ENCODE data around the gene SPAG6. TPM values are rescaled to one million over a fixed set of nuclear protein-coding genes. Genes with fewer than 3 reads are reported as not detected.
A peak's percentile ranks its signal among the peaks of the same experiment; 100 is the strongest.

Gene SPAG6
- polyA plus RNA-seq, 3 donors = 0.11 to 0.13 TPM; not detected in 1

- Histone ChIP-seq H3K4me2 (replicated peaks; ENCODE audit: extremely low read depth, low read length, poor library complexity, severe bottlenecking) (no peak overlapping the region), H4K20me1 (ENCODE audit: insufficient read depth, low read length) (no peaks in the 10 kb centered on the region), H3K79me2 (ENCODE audit: insufficient read depth, low read length) (no peaks in the 10 kb centered on the region), H3K36me3 (replicated peaks in 1 of 2; ENCODE audit: control insufficient read depth in 1 of 2, insufficient read depth in 2 of 2, low read length in 2 of 2) (no peaks in the 10 kb centered on the region), H3K4me1 (ENCODE audit: control insufficient read depth in 1 of 2, insufficient read depth in 2 of 2, low read length in 2 of 2) (peaks cover 7 to 8% of the 10 kb centered on the region in 2 donors), H3K4me3 (replicated peaks in 1 of 3; ENCODE audit: low read depth in 2 of 3, low read length in 3 of 3) (no peak overlapping the region), H2AFZ (ENCODE audit: insufficient read depth, low read depth, low read length, poor library complexity, severe bottlenecking) (no peak overlapping the region), H3K9ac (ENCODE audit: insufficient read depth, low read length, poor library complexity, severe bottlenecking) (no peak overlapping the region), H3K27ac (ENCODE audit: low read depth in 1 of 2, low read length in 2 of 2) (no peak overlapping the region), H3K27me3 (ENCODE audit: control insufficient read depth in 2 of 2, insufficient read depth in 2 of 2, low read length in 2 of 2) (peaks cover 3 to 12% of the 10 kb centered on the region in 2 donors), H3K9me3 (replicated peaks in 1 of 2; ENCODE audit: control insufficient read depth in 1 of 2, insufficient read depth in 1 of 2, low read length in 2 of 2) (no peaks in the 10 kb centered on the region)
- Mint-ChIP-seq H3K27ac (no peak overlapping the region), H3K4me3 (no peak overlapping the region), H3K9me3 (peaks cover 0 to 3% (median 0%) of the 10 kb centered on the region in 7 donors), H3K4me1 (peaks cover 9% of the 10 kb centered on the region), H3K36me3 (no peaks in the 10 kb centered on the region), H3K27me3 (ENCODE audit: low read depth in 3 of 3) (peaks cover 8 to 23% (median 16%) of the 10 kb centered on the region in 3 donors)
- no peak for TF ChIP-seq CTCF (IDR thresholded peaks at IDR 0.05)
- no peak for DNase-seq
- 100% methylated on average over 3 of the region's 5 CpGs for WGBS (ENCODE audit: insufficient coverage)
- intact Hi-C loops (cut with micrococcal nuclease) = no loop called here
Measured at GRCh38 chr10:22426653-22427052, 81.4 kb downstream of the SPAG6 start.

GRCh38 chr10:22427101-22427500 lies 81.8 kb downstream of the SPAG6 start:
- no peak overlapping the region for H3K4me2 ChIP-seq (replicated peaks; ENCODE audit: extremely low read depth, low read length, poor library complexity, severe bottlenecking)

More at GRCh38 chr10:22427101-22427500, 81.8 kb downstream of the SPAG6 start:
- intact Hi-C loops (cut with micrococcal nuclease) = no loop called here
- Histone ChIP-seq H4K20me1 (ENCODE audit: insufficient read depth, low read length) (no peaks in the 10 kb centered on the region), H3K27ac (ENCODE audit: low read depth in 1 of 2, low read length in 2 of 2) (no peak overlapping the region), H3K27me3 (ENCODE audit: control insufficient read depth in 2 of 2, insufficient read depth in 2 of 2, low read length in 2 of 2) (peaks cover 3 to 12% of the 10 kb centered on the region in 2 donors), H2AFZ (ENCODE audit: insufficient read depth, low read depth, low read length, poor library complexity, severe bottlenecking) (no peak overlapping the region), H3K4me1 (ENCODE audit: control insufficient read depth in 1 of 2, insufficient read depth in 2 of 2, low read length in 2 of 2) (peaks cover 7 to 8% of the 10 kb centered on the region in 2 donors), H3K9me3 (replicated peaks in 1 of 2; ENCODE audit: control insufficient read depth in 1 of 2, insufficient read depth in 1 of 2, low read length in 2 of 2) (no peaks in the 10 kb centered on the region), H3K9ac (ENCODE audit: insufficient read depth, low read length, poor library complexity, severe bottlenecking) (no peak overlapping the region), H3K36me3 (replicated peaks in 1 of 2; ENCODE audit: control insufficient read depth in 1 of 2, insufficient read depth in 2 of 2, low read length in 2 of 2) (no peaks in the 10 kb centered on the region), H3K4me3 (replicated peaks in 1 of 3; ENCODE audit: low read depth in 2 of 3, low read length in 3 of 3) (no peak overlapping the region), H3K79me2 (ENCODE audit: insufficient read depth, low read length) (no peaks in the 10 kb centered on the region)
- H3K4me1 Mint-ChIP-seq = peaks cover 9% of the 10 kb centered on the region
- H3K27ac Mint-ChIP-seq = peak overlapping the region in 1 of 7 donors; percentile 32
- H3K9me3 Mint-ChIP-seq = peaks cover 0 to 3% (median 0%) of the 10 kb centered on the region in 7 donors
- no peak for TF ChIP-seq CTCF (IDR thresholded peaks at IDR 0.05)
- DNase-seq = no peak
- 80% methylated on average over 1 of the region's 3 CpGs for WGBS (ENCODE audit: insufficient coverage)
- H3K36me3 Mint-ChIP-seq = no peaks in the 10 kb centered on the region
- no peak overlapping the region for H3K4me3 Mint-ChIP-seq
- peaks cover 8 to 23% (median 16%) of the 10 kb centered on the region in 3 donors for H3K27me3 Mint-ChIP-seq (ENCODE audit: low read depth in 3 of 3)

All from CD14-positive monocyte (primary cell).